HepG2 (cell line): ENCODE data around the gene PJA1. TPM values are rescaled to one million over a fixed set of nuclear protein-coding genes. Genes with fewer than 3 reads are reported as not detected.
A peak's percentile ranks its signal among the peaks of the same experiment; 100 is the strongest.

ENCODE experiments used
- ATAC-seq: fragments of 200-7000 bp; cut with Tn5 transposase; 3 replicates; pipeline ENCODE4 v1.9.1; 2020; ENCODE audit warnings: mild to moderate bottlenecking, moderate library complexity
- BruUV-seq: library from RNA; stranded (reverse); fragments of 400-500 nt; replicated peaks from 2 replicates; lab custom pipeline; 2021; lab: Mats Ljungman, UMichigan
- CTCF ChIA-PET: fragments of 300-600 bp; formaldehyde crosslinking; extraction: SDS; loops from one replicate; lab custom pipeline; 2021; ENCODE audit warnings: low total read pairs, inconsistent platforms, low intra/inter-chr PET ratio; lab: Yijun Ruan, JAX
- POLR2A ChIA-PET: fragments of 350-600 bp; sonication (Branson Sonifier 250); formaldehyde crosslinking; loops from one replicate; lab custom pipeline; 2020; ENCODE audit warnings: antibody characterized with exemption, inconsistent platforms; lab: Yijun Ruan, JAX
- DNase-seq: peaks from one replicate; pipeline ENCODE4 v3.0.0-alpha.2; 2015; ENCODE audit warnings: low spot score
- FAIRE-seq: peaks from 3 replicates; lab custom pipeline; 2011; peaks lifted over from hg19 to GRCh38; lab: Jason Lieb, UNC
- H2AFZ ChIP-seq: one replicate; pipeline ENCODE4 v1.6.1; 2011; ENCODE audit warnings: low read length, inconsistent platforms
- H3K27ac ChIP-seq: fragments of 300-600 bp; 3 replicates; pipeline ENCODE4 v1.8.0; 2011; ENCODE audit warnings: mixed run types, mild to moderate bottlenecking, mixed read lengths, low read length, inconsistent platforms; ENCODE audit not compliant: insufficient read depth; ENCODE audit errors: extremely low read length
- H3K27me3 ChIP-seq, 2 experiments: fragments of 200-600 bp in 1 of 2; 2 replicates in 1 of 2; 3 replicates in 1 of 2; pipeline versions ENCODE4 v1.6.0 to v1.8.0; 2011; ENCODE audit warnings: low read length in 2 of 2, mild to moderate bottlenecking in 2 of 2, moderate library complexity in 2 of 2, inconsistent platforms in 1 of 2; ENCODE audit not compliant: insufficient read depth in 2 of 2, control insufficient read depth in 1 of 2
- H3K36me3 ChIP-seq, 2 experiments: fragments of 200-600 bp in 1 of 2; replicated peaks in 1 of 2; 2 replicates in 1 of 2; 3 replicates in 1 of 2; pipeline versions ENCODE4 v1.5.1 to v1.8.0; 2011; ENCODE audit warnings: low read length in 2 of 2, inconsistent platforms in 1 of 2; ENCODE audit not compliant: insufficient read depth in 2 of 2, control insufficient read depth in 1 of 2
- H3K4me1 ChIP-seq: 2 replicates; pipeline ENCODE4 v1.5.1; 2012; ENCODE audit warnings: low read length, inconsistent platforms; ENCODE audit not compliant: insufficient read depth
- H3K4me2 ChIP-seq: 2 replicates; pipeline ENCODE4 v1.6.0; 2011; ENCODE audit warnings: low read depth, low read length, inconsistent platforms
- H3K4me3 ChIP-seq, 3 experiments: fragments of 200-600 bp in 1 of 3; sonication (generic), shearing (Covaris generic) in 1 of 3; replicated peaks in 1 of 3; 2 replicates each; pipeline ENCODE4 v1.5.1; 2011 to 2016; ENCODE audit warnings: low read length in 3 of 3, inconsistent platforms in 2 of 3, low read depth in 2 of 3, mild to moderate bottlenecking in 2 of 3, control low read depth in 1 of 3, mixed read lengths in 1 of 3; ENCODE audit not compliant: insufficient read depth in 1 of 3
- H3K79me2 ChIP-seq: one replicate; pipeline ENCODE4 v1.6.1; 2011; ENCODE audit warnings: low read length, inconsistent platforms; ENCODE audit not compliant: insufficient read depth
- H3K9ac ChIP-seq: 2 replicates; pipeline ENCODE4 v1.6.0; 2011; ENCODE audit warnings: mild to moderate bottlenecking, low read depth, low read length, inconsistent platforms; ENCODE audit not compliant: insufficient read depth
- H3K9me3 ChIP-seq: 2 replicates; pipeline ENCODE4 v1.5.1; 2012; ENCODE audit warnings: mild to moderate bottlenecking, low read length
- H4K20me1 ChIP-seq: 2 replicates; pipeline ENCODE4 v1.6.0; 2011; ENCODE audit warnings: inconsistent platforms, mild to moderate bottlenecking, low read length, moderate library complexity; ENCODE audit not compliant: insufficient read depth
- HDAC1 ChIP-seq: sonication (generic); formaldehyde crosslinking; IDR thresholded peaks from 2 replicates; pipeline ENCODE4 v1.5.1; 2020; ENCODE audit warnings: mild to moderate bottlenecking, missing genetic modification reagents
- HMGXB4 ChIP-seq, 2 experiments: sonication (generic) in 1 of 2; formaldehyde crosslinking in 1 of 2; IDR thresholded peaks; 2 replicates each; pipeline versions ENCODE4 v1.4.0 to v1.6.1; 2018 to 2020; ENCODE audit warnings: missing genetic modification reagents in 2 of 2, borderline replicate concordance in 1 of 2, low read depth in 1 of 2, mild to moderate bottlenecking in 1 of 2, missing biosample characterization in 1 of 2
- HNF1B ChIP-seq: sonication (generic); formaldehyde crosslinking; IDR thresholded peaks from 2 replicates; pipeline ENCODE4 v1.5.1; 2020; ENCODE audit warnings: mild to moderate bottlenecking, moderate library complexity, missing genetic modification reagents
- NCOR1 ChIP-seq: fragments of 200-600 bp; sonication (generic); IDR thresholded peaks from 2 replicates; pipeline ENCODE4 v1.7.0; 2017; ENCODE audit warnings: antibody characterized with exemption, low read length, borderline replicate concordance
- PAXIP1 ChIP-seq: sonication (generic); formaldehyde crosslinking; conservative IDR thresholded peaks from 2 replicates; pipeline ENCODE4 v1.4.0; 2020; ENCODE audit warnings: mild to moderate bottlenecking, missing genetic modification reagents, moderate library complexity
- PHF21A ChIP-seq: sonication (generic); formaldehyde crosslinking; IDR thresholded peaks from 2 replicates; pipeline ENCODE4 v1.5.0; 2020; ENCODE audit warnings: mild to moderate bottlenecking, missing genetic modification reagents
- SALL1 ChIP-seq: sonication (generic); formaldehyde crosslinking; IDR thresholded peaks from 2 replicates; pipeline ENCODE4 v1.8.0; 2022; ENCODE audit warnings: mild to moderate bottlenecking, missing genetic modification reagents
- SAP130 ChIP-seq: IDR thresholded peaks from 2 replicates; pipeline ENCODE4 v1.6.1; 2016; ENCODE audit warnings: low read depth
- SPEN ChIP-seq: sonication (generic); formaldehyde crosslinking; IDR thresholded peaks from 2 replicates; pipeline ENCODE4 v1.5.1; 2020; ENCODE audit warnings: low read depth, mild to moderate bottlenecking, missing genetic modification reagents
- TBX2 ChIP-seq: sonication (generic); formaldehyde crosslinking; IDR thresholded peaks from 2 replicates; pipeline ENCODE4 v1.5.0; 2020; ENCODE audit warnings: missing genetic modification reagents, mild to moderate bottlenecking, borderline replicate concordance
- TBX3 ChIP-seq: fragments of 450-650 bp; IDR thresholded peaks from 2 replicates; pipeline ENCODE4 v1.6.1; 2017; ENCODE audit warnings: antibody characterized with exemption, mild to moderate bottlenecking, inconsistent platforms, borderline replicate concordance
- TFAP4 ChIP-seq: sonication (generic); IDR thresholded peaks from 2 replicates; pipeline ENCODE4 v1.6.1; 2016; ENCODE audit warnings: low read depth, borderline replicate concordance
- ZBTB21 ChIP-seq: sonication (generic); formaldehyde crosslinking; IDR thresholded peaks from 2 replicates; pipeline ENCODE4 v1.4.0; 2020; ENCODE audit warnings: missing genetic modification reagents
- ZNF143 ChIP-seq: sonication (generic); formaldehyde crosslinking; IDR thresholded peaks from 2 replicates; pipeline ENCODE4 v1.4.0; 2020; ENCODE audit warnings: missing genetic modification reagents
- ZNF501 ChIP-seq: sonication (generic); formaldehyde crosslinking; IDR thresholded peaks from 2 replicates; pipeline ENCODE4 v1.5.1; 2020; ENCODE audit warnings: mild to moderate bottlenecking, moderate library complexity, missing genetic modification reagents
- ZNF644 ChIP-seq: IDR thresholded peaks from 2 replicates; pipeline ENCODE4 v1.6.1; 2016; ENCODE audit warnings: low read depth
- ZNF768 ChIP-seq: sonication (generic); formaldehyde crosslinking; IDR thresholded peaks from 2 replicates; pipeline ENCODE4 v1.4.0; 2020; ENCODE audit warnings: missing genetic modification reagents
- WGBS: methylation state at CpG from one replicate; pipeline ENCODE4 v1.1.6; 2017; ENCODE audit warnings: low lambda C conversion rate; 5-methylcytosine and 5-hydroxymethylcytosine counted together
- in situ Hi-C: cut with HindIII; loops from 2 replicates; pipeline ENCODE4 v1.10.0; 2017; ENCODE audit warnings: low pct_unique_long_range_greater_than_20kb; ENCODE audit not compliant: extremely low pct_ligation_motif_present
- intact Hi-C: fragments of 100-400 bp; cut with micrococcal nuclease; formaldehyde crosslinking; loops from one replicate; pipeline ENCODE4 v1.10.0; 2022; ENCODE audit not compliant: unreplicated experiment
- polyA plus RNA-seq, 8 experiments: library from polyadenylated mRNA; depleted of rRNA in 3 of 8; stranded (reverse) in 7 of 8; unstranded in 1 of 8; fragments of >200 nt; fragmentation: Illumina TruSeq in 4 of 8; extraction: Trizol in 4 of 8; gene quantifications; 2 replicates each; pipeline versions ENCODE4 v1.2.1 to v1.2.3, GENCODE V29; 2011 to 2016; ENCODE audit warnings: low read depth in 4 of 8, missing spikeins in 1 of 8, mixed read lengths in 1 of 8; ENCODE audit not compliant: insufficient read depth in 1 of 8
- total RNA-seq, 5 experiments: library from RNA; depleted of rRNA; stranded (reverse); fragments of >200 nt; fragmentation: Illumina TruSeq; extraction: Trizol; gene quantifications; 2 replicates each; pipeline ENCODE4 v1.2.3, GENCODE V29; 2016; ENCODE audit warnings: low read depth in 1 of 5

Gene PJA1
- total and polyA plus RNA-seq, 2 of the 13 experiments (the other 11 are each of a cell fraction or from before 2014, with no cell fraction given) = 3.6 to 9.6 TPM

GRCh38 chrX:69195192-69195591 lies 29.9 kb upstream of the PJA1 start:
- BruUV-seq = no TSS peak
- 80% methylated on average over 1 of the region's 10 CpGs for WGBS
- TF ChIP-seq ZNF143 (CRISPR knock-in tag) = 0 out of 2 replicates have a peak, but pooled peaks have one; percentile 40
- peak; percentile 50; the same call in 1 of the 2 replicates for TF ChIP-seq TBX3
- peak; percentile 26; the same call in 1 of the 2 replicates for TF ChIP-seq PHF21A (CRISPR knock-in tag)
- peak; percentile 71 for TF ChIP-seq PAXIP1 (CRISPR knock-in tag)
- no peak for TF ChIP-seq ZBTB21 (CRISPR knock-in tag)
- peak; percentile 60; the same call in 1 of the 2 replicates for TF ChIP-seq TFAP4
- TF ChIP-seq HNF1B = peak; percentile 81
- TF ChIP-seq NCOR1 = 0 out of 2 replicates have a peak, but pooled peaks have one; percentile 26
- TF ChIP-seq ZNF501 = 0 out of 2 replicates have a peak, but pooled peaks have one; percentile 17
- no peak for TF ChIP-seq HMGXB4 (CRISPR knock-in tag; IDR thresholded peaks at IDR 0.05; ENCODE audit: borderline replicate concordance in 1 of 2, low read depth in 1 of 2)
- 0 out of 2 replicates have a peak, but pooled peaks have one; percentile 23 for TF ChIP-seq ZNF644 (CRISPR knock-in tag)
- peak; percentile 20; the same call in 1 of the 2 replicates for TF ChIP-seq TBX2 (CRISPR knock-in tag)
- TF ChIP-seq SAP130 (CRISPR knock-in tag) = peak; percentile 37; the same call in 1 of the 2 replicates
- TF ChIP-seq HDAC1 = 0 out of 2 replicates have a peak, but pooled peaks have one; percentile 37
- TF ChIP-seq SALL1 (CRISPR knock-in tag) = peak; percentile 58; the same call in 1 of the 2 replicates
- TF ChIP-seq ZNF768 (CRISPR knock-in tag) = peak; percentile 12
- TF ChIP-seq SPEN = peak; percentile 47; the same call in 1 of the 2 replicates

More at GRCh38 chrX:69195192-69195591, 29.9 kb upstream of the PJA1 start:
- peaks cover 43% of the 10 kb centered on the region for H3K4me1 ChIP-seq
- H2AFZ ChIP-seq = no peak overlapping the region
- no peaks in the 10 kb centered on the region for H3K36me3 ChIP-seq
- H3K27ac ChIP-seq = peak overlapping the region; percentile 67
- ATAC-seq (peak; percentile 96), FAIRE-seq (peak; percentile 81), DNase-seq (peak; percentile 71)
- ChIA-PET CTCF (no interaction called here), POLR2A (no interaction called here)
- H3K4me3 ChIP-seq = peak overlapping the region in 2 of 3 experiments; percentile 12 to 16; a peak in 2 of 6 replicates
- 0 out of 2 replicates have a peak overlapping the region, but pooled peaks have one; percentile 3 for H3K9ac ChIP-seq
- intact Hi-C loops = no loop called here
- H3K9me3 ChIP-seq = no peaks in the 10 kb centered on the region
- H4K20me1 ChIP-seq = no peaks in the 10 kb centered on the region
- in situ Hi-C loops = no loop called here
- no peaks in the 10 kb centered on the region for H3K79me2 ChIP-seq
- H3K27me3 ChIP-seq = no peaks in the 10 kb centered on the region
- peak overlapping the region; percentile 60 for H3K4me2 ChIP-seq
